Upper lobe of left lung (tissue), 4 donors: Measurements from ENCODE around the gene KRTAP10-5.

Experiments
- CTCF ChIP-seq, 6 experiments: fragments of 450-650 bp in 4 of 6; fragments of 200-600 bp in 2 of 6; sonication (generic) in 2 of 6; IDR thresholded peaks; one replicate each; pipeline ENCODE4 v1.5.1; 2016 to 2019; ENCODE audit warnings: antibody characterized with exemption in 6 of 6
- POLR2A ChIP-seq, 4 donors: fragments of 450-650 bp; IDR thresholded peaks; one replicate each; pipeline ENCODE4 v1.5.1; 2016 to 2017; ENCODE audit warnings: antibody characterized with exemption in 4 of 4, mild to moderate bottlenecking in 2 of 4

GRCh38 chr21:44581158-44581557 is 754 bp upstream of the KRTAP10-5 start:
- TF ChIP-seq CTCF (IDR thresholded peaks at IDR 0.05) (no peak), POLR2A (IDR thresholded peaks at IDR 0.05) (no peak)
